ENCODE measurements around the gene GPD1L. TPM values are rescaled to one million over a fixed set of nuclear protein-coding genes. Genes with fewer than 3 reads are reported as not detected.
"Not testable (repeated sequence)": the region's sequence is repeated elsewhere in the genome, so short reads cannot be mapped to it uniquely, and the experiment has no call there.

Gene GPD1L
- total RNA-seq, 1 donor from 2014 or later, result 12.9 TPM

GRCh38 chr3:32105291-32106131, 909 bp upstream of the GPD1L start:
- DNase-seq (ENCODE audit: low read depth in 2 of 2), result no peak

GRCh38 chr3:32106929-32107362, 526 bp downstream of the GPD1L start:
- DNase-seq (ENCODE audit: low read depth in 2 of 2), result peak in 1 of 2 donors; percentile 21

GRCh38 chr3:32108224-32108623, 1.8 kb downstream of the GPD1L start:
- not testable (repeated sequence) for DNase-seq (ENCODE audit: low read depth in 2 of 2)

- peak; percentile 2 to 40 for DNase-seq (ENCODE audit: low read depth in 2 of 2)
Measured at GRCh38 chr3:32109256-32109655, 2.8 kb downstream of the GPD1L start.

- no peak for DNase-seq (ENCODE audit: low read depth in 2 of 2)
Measured at GRCh38 chr3:32110233-32110760, 3.9 kb downstream of the GPD1L start.

- DNase-seq (ENCODE audit: low read depth in 2 of 2), result no peak
Measured at GRCh38 chr3:32111560-32111959, 5.1 kb downstream of the GPD1L start.

- DNase-seq (ENCODE audit: low read depth in 2 of 2), result no peak
Measured at GRCh38 chr3:32113566-32113965, 7.1 kb downstream of the GPD1L start.

GRCh38 chr3:32113981-32114545, 7.6 kb downstream of the GPD1L start:
- DNase-seq (ENCODE audit: low read depth in 2 of 2), result no peak

GRCh38 chr3:32114546-32115386, 8.3 kb downstream of the GPD1L start:
- not testable (repeated sequence) for DNase-seq (ENCODE audit: low read depth in 2 of 2)

- DNase-seq (ENCODE audit: low read depth in 2 of 2), result no peak
Measured at GRCh38 chr3:32117320-32117719, 10.9 kb downstream of the GPD1L start.

- DNase-seq (ENCODE audit: low read depth in 2 of 2), result no peak
Measured at GRCh38 chr3:32118215-32118614, 11.8 kb downstream of the GPD1L start.

- DNase-seq (ENCODE audit: low read depth in 2 of 2), result no peak
Measured at GRCh38 chr3:32120471-32120870, 14.1 kb downstream of the GPD1L start.

GRCh38 chr3:32121137-32121536, 14.7 kb downstream of the GPD1L start:
- no peak for DNase-seq (ENCODE audit: low read depth in 2 of 2)

- no peak for DNase-seq (ENCODE audit: low read depth in 2 of 2)
Measured at GRCh38 chr3:32123620-32124019, 17.2 kb downstream of the GPD1L start.

GRCh38 chr3:32125012-32125411, 18.6 kb downstream of the GPD1L start:
- no peak for DNase-seq (ENCODE audit: low read depth in 2 of 2)

- DNase-seq (ENCODE audit: low read depth in 2 of 2), result no peak
Measured at GRCh38 chr3:32126305-32127015, 20.0 kb downstream of the GPD1L start.

GRCh38 chr3:32127219-32127826, 20.9 kb downstream of the GPD1L start:
- DNase-seq (ENCODE audit: low read depth in 2 of 2), result no peak

GRCh38 chr3:32128936-32129335, 22.5 kb downstream of the GPD1L start:
- DNase-seq (ENCODE audit: low read depth in 2 of 2), result no peak

GRCh38 chr3:32129832-32130231, 23.4 kb downstream of the GPD1L start:
- no peak for DNase-seq (ENCODE audit: low read depth in 2 of 2)

GRCh38 chr3:32132121-32132520, 25.7 kb downstream of the GPD1L start:
- no peak for DNase-seq (ENCODE audit: low read depth in 2 of 2)

- no peak for DNase-seq (ENCODE audit: low read depth in 2 of 2)
Measured at GRCh38 chr3:32132706-32133105, 26.3 kb downstream of the GPD1L start.

Data from lung microvascular endothelial cell (primary cell).